ENCODE results near the gene OSBPL10.

The OSBPL10 gene

GRCh38 chr3:31929826-31930502 is 51.1 kb downstream of the OSBPL10 start:
- no peak overlapping the region for H3K4me3 ChIP-seq (ENCODE audit: low read depth, low read length)
- no peak for DNase-seq (ENCODE audit: low read depth)
- no peak for TF ChIP-seq CTCF (IDR thresholded peaks at IDR 0.05; ENCODE audit: control insufficient read depth, extremely low read depth, insufficient read depth)

DNA sequence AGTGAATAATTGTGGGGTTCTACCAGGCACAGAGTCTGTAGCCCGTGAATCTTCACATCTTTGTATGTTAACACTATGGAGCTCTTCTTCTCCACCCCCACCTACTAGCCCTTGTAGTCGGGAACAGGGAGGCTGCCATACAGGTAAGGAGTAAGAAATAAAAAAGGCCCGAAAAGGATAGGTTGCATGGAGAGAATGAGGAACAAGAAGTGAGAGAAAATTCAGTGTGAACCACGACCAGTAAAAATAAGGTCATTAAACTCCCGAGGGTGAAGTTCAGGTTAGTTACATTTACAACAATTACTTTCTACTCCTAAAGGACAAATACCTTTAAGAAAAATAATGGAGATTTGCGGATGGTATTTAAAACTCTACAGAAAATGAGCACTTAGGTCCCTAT is 53.3 kb downstream of the OSBPL10 start:
- no peak for TF ChIP-seq CTCF (IDR thresholded peaks at IDR 0.05; ENCODE audit: control insufficient read depth, extremely low read depth, insufficient read depth)
- DNase-seq (ENCODE audit: low read depth), result no peak

DNA sequence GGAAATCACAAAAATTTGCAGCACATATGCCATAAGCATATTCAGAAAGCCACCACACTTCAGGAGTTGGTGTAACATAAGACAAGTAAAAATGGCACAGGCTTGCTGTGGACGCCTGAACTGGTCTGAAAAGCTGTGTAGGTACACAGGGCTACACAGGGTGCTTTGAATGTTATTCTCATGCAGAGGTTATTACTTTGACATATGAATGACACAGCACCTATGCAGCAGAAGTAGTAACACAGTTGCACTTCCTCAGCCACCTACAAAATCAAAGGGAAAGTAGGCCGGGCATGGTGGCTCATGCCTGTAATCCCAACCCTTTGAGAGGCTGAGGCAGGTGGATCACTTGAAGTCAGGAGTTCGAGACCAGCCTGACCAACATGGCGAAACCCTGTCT is 54.5 kb downstream of the OSBPL10 start:
- TF ChIP-seq CTCF (IDR thresholded peaks at IDR 0.05; ENCODE audit: control insufficient read depth, extremely low read depth, insufficient read depth), result no peak
- no peak overlapping the region for H3K4me3 ChIP-seq (ENCODE audit: low read depth, low read length)
- DNase-seq (ENCODE audit: low read depth), result no peak

More for the DNA sequence above, 53.3 kb downstream of the OSBPL10 start:
- H3K4me3 ChIP-seq (ENCODE audit: low read depth, low read length), result no peak overlapping the region

GRCh38 chr3:31925271-31925630 is 55.8 kb downstream of the OSBPL10 start:
- no peak overlapping the region for H3K4me3 ChIP-seq (ENCODE audit: low read depth, low read length)
- no peak for TF ChIP-seq CTCF (IDR thresholded peaks at IDR 0.05; ENCODE audit: control insufficient read depth, extremely low read depth, insufficient read depth)

DNA sequence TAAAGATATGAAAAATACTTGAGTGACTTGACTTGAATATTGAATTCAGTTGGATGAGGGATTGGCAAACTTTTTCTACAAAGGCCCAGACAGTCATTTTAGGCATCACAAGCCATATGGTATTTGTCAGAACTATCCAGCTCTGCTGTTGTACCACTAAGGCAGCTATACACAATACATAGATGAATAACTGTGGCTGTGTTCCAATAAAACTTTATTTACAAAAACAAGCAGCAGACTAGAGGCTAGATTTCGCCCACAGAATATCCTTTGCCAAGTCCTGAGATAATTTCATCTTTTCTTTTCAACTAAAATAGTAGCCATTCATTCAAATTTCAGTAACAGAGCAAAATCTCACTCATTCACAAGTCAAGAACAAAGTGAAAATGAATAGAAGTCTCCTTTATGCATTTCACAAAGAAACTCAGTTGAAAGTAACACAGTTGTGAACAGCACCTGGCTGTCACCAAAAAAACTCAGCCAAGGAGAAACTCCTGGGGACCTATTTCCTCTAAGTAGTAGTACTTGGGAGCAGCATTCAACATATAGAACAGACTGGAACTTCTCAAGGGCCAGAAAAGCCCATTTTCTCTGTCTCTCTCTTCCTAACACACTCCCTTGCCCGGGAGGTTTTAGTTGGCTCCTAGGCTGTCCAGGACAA is 56.3 kb downstream of the OSBPL10 start:
- H3K4me3 ChIP-seq (ENCODE audit: low read depth, low read length), result no peak overlapping the region
- TF ChIP-seq CTCF (IDR thresholded peaks at IDR 0.05; ENCODE audit: control insufficient read depth, extremely low read depth, insufficient read depth), result no peak
- DNase-seq (ENCODE audit: low read depth), result no peak

More at GRCh38 chr3:31925271-31925630, 55.8 kb downstream of the OSBPL10 start:
- DNase-seq (ENCODE audit: low read depth), result no peak

DNA sequence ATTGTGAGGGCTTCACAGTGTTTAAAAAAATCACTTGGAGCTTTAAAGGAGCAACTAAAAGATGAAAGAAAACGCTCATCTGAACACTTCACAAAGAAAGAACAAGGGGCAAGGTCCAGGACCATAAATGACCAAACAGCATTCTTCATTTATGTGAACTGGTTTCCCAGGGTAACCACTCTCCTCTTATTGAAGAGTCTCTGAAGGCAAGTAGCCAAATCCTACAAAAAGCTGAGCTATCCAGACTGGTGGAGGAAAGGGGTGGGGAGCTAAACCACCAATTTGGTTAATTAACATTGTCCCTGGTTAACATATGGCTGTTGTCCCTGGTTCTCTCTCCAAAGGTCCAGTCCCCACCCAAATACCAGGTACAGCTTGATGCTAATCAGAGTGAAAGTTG is 58.1 kb downstream of the OSBPL10 start:
- no peak for DNase-seq (ENCODE audit: low read depth)
- no peak overlapping the region for H3K4me3 ChIP-seq (ENCODE audit: low read depth, low read length)
- TF ChIP-seq CTCF (IDR thresholded peaks at IDR 0.05; ENCODE audit: control insufficient read depth, extremely low read depth, insufficient read depth), result no peak

DNA sequence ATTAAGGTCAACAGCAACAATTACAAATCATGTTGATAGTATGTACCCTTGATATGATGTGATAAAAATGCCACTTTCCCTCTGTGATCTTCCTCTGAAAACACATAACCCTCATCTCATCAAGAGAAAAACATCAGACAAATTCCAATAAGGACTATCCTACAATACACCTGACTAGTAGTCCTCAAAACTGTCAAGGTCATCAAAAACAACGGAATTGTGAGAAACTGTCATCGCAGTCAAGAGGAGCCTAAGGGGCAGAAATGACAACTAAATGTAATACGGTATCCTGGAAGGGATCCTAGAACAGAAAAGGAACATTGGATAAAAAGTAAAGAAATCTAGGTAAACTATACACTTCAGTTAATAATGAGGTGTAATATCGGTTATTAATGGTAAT is 59.2 kb downstream of the OSBPL10 start:
- H3K4me3 ChIP-seq (ENCODE audit: low read depth, low read length), result no peak overlapping the region
- no peak for TF ChIP-seq CTCF (IDR thresholded peaks at IDR 0.05; ENCODE audit: control insufficient read depth, extremely low read depth, insufficient read depth)
- no peak for DNase-seq (ENCODE audit: low read depth)
